Naive thymus-derived CD8-positive, alpha-beta T cell (primary cell): ENCODE measurements around the gene SALL3. TPM values are rescaled to one million over a fixed set of nuclear protein-coding genes. Genes with fewer than 3 reads are reported as not detected.

Source experiments
- ATAC-seq, 2 donors: fragments of 150-1000 bp; cut with Tn5 transposase in 1 of 2; sonication (Bioruptor Pico), chemical (Tn5 transposase) in 1 of 2; 1 replicate in 1 of 2; 2 replicates in 1 of 2; pipeline ENCODE4 v1.10.0; 2021; ENCODE audit warnings: mild to moderate bottlenecking in 2 of 2, moderate library complexity in 2 of 2
- POLR2A ChIA-PET: fragments of 350-600 bp; sonication (Branson Sonifier 250); formaldehyde crosslinking; loops from one replicate; lab custom pipeline; 2021; ENCODE audit warnings: antibody characterized with exemption; lab: Charles Lee
- DNase-seq, 10 donors: peaks; one replicate each; pipeline versions ENCODE4 v3.0.0 to v3.0.0-alpha.2; 2020 to 2022
- H3K27ac Mint-ChIP-seq, 10 donors: one replicate each; pipeline ENCODE4 v1.8.0; 2020 to 2022; ENCODE audit warnings: mild to moderate bottlenecking in 10 of 10, mixed read lengths in 10 of 10, moderate library complexity in 4 of 10, inconsistent platforms in 1 of 10
- H3K27me3 Mint-ChIP-seq, 5 donors: one replicate each; pipeline ENCODE4 v1.8.0; 2021 to 2022; ENCODE audit warnings: mixed read lengths in 5 of 5
- H3K36me3 Mint-ChIP-seq, 3 donors: one replicate each; pipeline ENCODE4 v1.8.0; 2020 to 2022; ENCODE audit warnings: mixed read lengths in 3 of 3, mild to moderate bottlenecking in 2 of 3, inconsistent platforms in 1 of 3
- H3K4me1 Mint-ChIP-seq, 4 donors: one replicate each; pipeline ENCODE4 v1.8.0; 2021 to 2022; ENCODE audit warnings: mixed read lengths in 4 of 4
- H3K4me3 Mint-ChIP-seq, 10 donors: one replicate each; pipeline ENCODE4 v1.8.0; 2020 to 2022; ENCODE audit warnings: mild to moderate bottlenecking in 10 of 10, mixed read lengths in 10 of 10, moderate library complexity in 6 of 10, inconsistent platforms in 1 of 10
- H3K9me3 Mint-ChIP-seq, 9 donors: one replicate each; pipeline ENCODE4 v1.8.0; 2020 to 2022; ENCODE audit warnings: mixed read lengths in 9 of 9, mild to moderate bottlenecking in 3 of 9, inconsistent platforms in 1 of 9, moderate library complexity in 1 of 9
- polyA plus RNA-seq, 3 donors: library from polyadenylated mRNA; unstranded; fragments of 300-500 nt; fragmentation: Illumina TruSeq; gene quantifications; one replicate each; pipeline ENCODE4 v1.2.3, GENCODE V29; 2021
- total RNA-seq, 8 experiments: library from RNA in 2 of 8; stranded (reverse) in 2 of 8; gene quantifications; one replicate each; pipeline ENCODE4 v1.2.3 and lab custom pipeline; 2021 to 2026

The SALL3 gene
- total and polyA plus RNA-seq, 5 experiments from 2014 or later = not detected

DNA sequence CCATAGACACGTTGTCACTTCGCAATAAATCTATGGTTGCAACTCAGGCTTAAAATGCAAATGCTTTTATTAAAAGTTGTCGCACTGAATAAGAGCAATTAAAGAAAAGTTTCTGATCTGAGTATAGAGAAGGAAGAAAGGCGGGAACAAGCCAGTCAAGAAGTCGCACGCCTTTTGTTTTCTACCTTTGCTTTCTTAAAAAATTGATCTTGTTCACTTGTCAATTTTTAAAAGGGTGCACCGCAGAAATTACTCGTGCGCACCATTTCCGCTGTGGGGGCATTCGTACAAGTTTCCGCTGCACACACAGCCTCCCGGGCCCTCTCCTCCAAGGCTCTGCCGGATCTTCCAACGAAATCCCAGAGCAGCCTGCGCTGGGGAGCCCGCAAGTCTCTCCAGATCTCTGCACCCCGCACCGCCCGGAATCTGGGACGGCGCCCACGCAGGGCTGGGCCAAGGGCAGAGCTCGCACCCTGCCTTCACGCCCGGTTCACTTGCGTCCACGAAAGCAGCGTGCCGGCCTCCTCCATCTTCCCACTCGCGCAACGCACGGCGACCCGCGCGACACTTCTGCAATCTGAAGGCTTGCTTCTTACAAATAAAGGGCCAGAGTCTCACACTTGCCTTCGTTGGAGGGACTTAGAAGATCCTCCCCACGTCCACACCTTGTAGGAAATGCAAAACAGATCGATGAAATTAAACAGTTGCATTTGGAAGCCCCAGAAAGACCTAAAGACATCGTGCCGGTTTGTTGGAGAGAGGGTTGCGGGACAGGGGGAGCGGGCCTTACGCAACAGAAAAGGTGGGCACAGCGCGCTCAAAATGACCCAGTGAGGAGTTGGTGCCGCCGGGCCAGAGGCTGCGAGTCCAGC lies 2.6 kb upstream of the SALL3 start:
- Mint-ChIP-seq H3K36me3 (peaks cover 0 to 6% (median 0%) of the 10 kb centered on the region in 3 donors), H3K4me3 (peak overlapping the region in 9 of 10 donors; percentile 11 to 69 (median 46)), H3K27ac (peak overlapping the region in 1 of 10 donors; percentile 18), H3K9me3 (peaks cover 0 to 4% (median 0%) of the 10 kb centered on the region in 9 donors), H3K27me3 (peaks cover 34 to 62% (median 52%) of the 10 kb centered on the region in 5 donors), H3K4me1 (peaks cover 12 to 30% (median 21%) of the 10 kb centered on the region in 4 donors)
- POLR2A ChIA-PET = no interaction called here
- DNase-seq = no peak
- no peak for ATAC-seq

GRCh38 chr18:78977637-78978348 lies 1.8 kb upstream of the SALL3 start:
- peaks cover 11 to 24% (median 20%) of the 10 kb centered on the region in 4 donors for H3K4me1 Mint-ChIP-seq
- POLR2A ChIA-PET = no interaction called here
- ATAC-seq = no peak
- no peak overlapping the region for H3K27ac Mint-ChIP-seq
- H3K9me3 Mint-ChIP-seq = peaks cover 0 to 4% (median 0%) of the 10 kb centered on the region in 9 donors
- peak overlapping the region in 8 of 10 donors; percentile 28 to 69 (median 52) for H3K4me3 Mint-ChIP-seq
- peaks cover 26 to 62% (median 53%) of the 10 kb centered on the region in 5 donors for H3K27me3 Mint-ChIP-seq
- no peak for DNase-seq
- peaks cover 0 to 6% (median 0%) of the 10 kb centered on the region in 3 donors for H3K36me3 Mint-ChIP-seq

GRCh38 chr18:78978349-78979055 lies 1.1 kb upstream of the SALL3 start:
- H3K9me3 Mint-ChIP-seq = peaks cover 0 to 4% (median 0%) of the 10 kb centered on the region in 9 donors
- H3K4me1 Mint-ChIP-seq = peaks cover 9 to 21% (median 19%) of the 10 kb centered on the region in 4 donors
- H3K27ac Mint-ChIP-seq = no peak overlapping the region
- H3K27me3 Mint-ChIP-seq = peaks cover 27 to 66% (median 53%) of the 10 kb centered on the region in 5 donors
- POLR2A ChIA-PET = no interaction called here
- H3K4me3 Mint-ChIP-seq = peak overlapping the region in 7 of 10 donors; percentile 42 to 69 (median 48)
- no peak for DNase-seq
- peaks cover 0 to 6% (median 0%) of the 10 kb centered on the region in 3 donors for H3K36me3 Mint-ChIP-seq
- ATAC-seq = no peak

DNA sequence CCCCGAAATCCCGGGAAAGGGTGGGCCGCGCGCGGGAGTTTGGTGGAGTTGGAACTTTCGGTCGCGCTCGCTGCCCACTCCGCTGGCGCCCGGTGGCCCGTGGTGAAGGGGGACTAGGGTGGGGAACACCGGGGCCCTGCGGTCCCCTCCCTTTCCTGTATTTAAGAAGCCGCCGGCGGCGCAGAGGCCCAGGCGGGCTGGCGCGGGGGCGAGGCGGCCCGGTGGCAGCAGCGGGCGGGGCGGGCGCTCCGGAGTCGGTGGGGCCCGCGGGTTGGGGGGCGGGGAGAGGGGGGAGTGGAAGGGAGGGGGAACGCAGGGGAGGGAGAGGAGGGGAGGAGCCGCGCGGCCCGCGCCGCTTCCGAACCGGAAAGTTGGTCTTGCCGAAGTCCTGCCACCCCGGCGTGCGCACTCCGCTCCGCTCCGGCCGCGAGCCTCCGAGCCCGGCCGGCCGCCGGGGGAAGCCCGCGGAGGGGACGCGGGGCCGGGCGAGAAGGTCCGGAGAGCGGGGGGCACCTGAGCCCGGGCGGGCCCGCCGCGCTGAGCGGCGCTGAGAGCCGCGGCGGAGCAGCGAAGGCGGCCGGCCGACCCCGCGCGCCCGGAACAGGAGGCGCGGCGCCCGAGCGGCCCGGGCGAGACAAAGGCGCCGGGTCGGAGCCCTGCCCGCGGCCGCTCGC lies 425 bp upstream of the SALL3 start:
- peaks cover 0 to 4% (median 0%) of the 10 kb centered on the region in 9 donors for H3K9me3 Mint-ChIP-seq
- peaks cover 0 to 6% (median 0%) of the 10 kb centered on the region in 3 donors for H3K36me3 Mint-ChIP-seq
- H3K4me3 Mint-ChIP-seq = peak overlapping the region in 1 of 10 donors; percentile 45
- H3K27ac Mint-ChIP-seq = no peak overlapping the region
- DNase-seq (no peak), ATAC-seq (no peak)
- peaks cover 9 to 21% (median 19%) of the 10 kb centered on the region in 4 donors for H3K4me1 Mint-ChIP-seq
- H3K27me3 Mint-ChIP-seq = peaks cover 29 to 71% (median 53%) of the 10 kb centered on the region in 5 donors
- POLR2A ChIA-PET = no interaction called here

DNA sequence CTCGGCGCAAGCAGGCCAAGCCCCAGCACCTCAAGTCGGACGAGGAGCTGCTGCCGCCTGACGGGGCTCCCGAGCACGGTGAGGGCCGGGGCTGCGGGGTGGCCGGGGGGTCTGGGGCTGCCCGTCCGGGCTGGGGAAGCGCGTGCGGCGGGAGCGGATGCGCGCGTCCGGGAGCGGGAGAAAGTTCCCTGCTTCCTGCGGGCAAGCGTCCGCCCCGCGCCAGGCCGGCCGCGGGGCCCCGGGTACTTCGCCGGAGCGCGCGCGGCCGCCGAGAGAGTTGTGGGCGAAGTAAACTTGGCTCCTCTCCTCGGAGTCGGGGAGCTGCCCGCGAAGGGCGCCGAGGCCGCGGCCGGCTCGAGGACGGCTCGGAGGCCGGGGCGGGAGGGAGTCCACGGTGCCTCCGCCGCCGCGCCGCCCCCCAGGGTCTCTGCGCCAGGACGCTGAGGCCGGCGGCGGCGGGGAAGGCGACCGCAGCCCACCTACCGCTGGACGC lies 707 bp downstream of the SALL3 start:
- POLR2A ChIA-PET = no interaction called here
- peaks cover 30 to 70% (median 52%) of the 10 kb centered on the region in 5 donors for H3K27me3 Mint-ChIP-seq

DNA sequence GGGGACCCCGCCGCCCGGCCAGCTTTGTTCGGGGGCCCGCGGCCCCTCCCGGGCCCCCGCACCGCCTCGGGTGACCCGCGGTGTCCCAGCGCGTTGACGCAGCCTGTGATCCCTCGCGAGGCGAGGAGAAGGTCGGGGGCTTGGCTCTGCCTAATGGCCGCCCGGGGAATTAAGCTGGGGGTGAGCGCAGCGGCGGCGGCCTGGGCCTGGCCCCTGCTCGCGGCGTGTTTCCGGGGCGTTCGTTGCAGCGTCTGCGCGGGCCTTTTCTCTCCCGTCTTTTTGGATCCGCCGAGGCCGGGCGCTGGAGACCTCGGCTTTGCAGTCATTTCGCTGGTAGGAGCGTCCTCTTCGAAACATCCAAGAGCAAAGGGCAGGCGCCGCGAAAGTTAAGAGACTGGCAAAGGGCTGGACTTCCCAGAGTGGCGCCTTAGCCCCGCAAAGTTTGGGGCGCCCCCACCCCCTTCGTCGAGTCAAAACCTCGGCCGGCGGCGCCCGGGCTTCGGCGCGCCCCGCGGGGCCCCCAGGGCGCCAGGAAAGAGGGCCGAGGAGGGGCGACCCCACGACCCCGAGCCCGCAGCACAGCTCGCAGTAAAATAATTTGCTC lies 1.3 kb downstream of the SALL3 start:
- POLR2A ChIA-PET = no interaction called here
- DNase-seq (no peak), ATAC-seq (no peak)
- Mint-ChIP-seq H3K36me3 (peaks cover 0 to 6% (median 0%) of the 10 kb centered on the region in 3 donors), H3K27me3 (peaks cover 36 to 70% (median 52%) of the 10 kb centered on the region in 5 donors), H3K9me3 (peaks cover 0 to 4% (median 0%) of the 10 kb centered on the region in 9 donors), H3K4me3 (peak overlapping the region in 8 of 10 donors; percentile 11 to 73 (median 46)), H3K4me1 (peaks cover 10 to 26% (median 19%) of the 10 kb centered on the region in 4 donors), H3K27ac (peak overlapping the region in 1 of 10 donors; percentile 5)

More for the DNA sequence above, 707 bp downstream of the SALL3 start:
- DNase-seq = no peak
- no peak for ATAC-seq
- Mint-ChIP-seq H3K36me3 (peaks cover 0 to 6% (median 0%) of the 10 kb centered on the region in 3 donors), H3K9me3 (peaks cover 0 to 4% (median 0%) of the 10 kb centered on the region in 9 donors), H3K27ac (no peak overlapping the region), H3K4me1 (peaks cover 8 to 26% (median 17%) of the 10 kb centered on the region in 4 donors), H3K4me3 (no peak overlapping the region)

GRCh38 chr18:78981394-78981831 lies 1.8 kb downstream of the SALL3 start:
- H3K4me3 Mint-ChIP-seq = peak overlapping the region; percentile 33 to 73 (median 55)
- POLR2A ChIA-PET = no interaction called here
- peaks cover 40 to 70% (median 54%) of the 10 kb centered on the region in 5 donors for H3K27me3 Mint-ChIP-seq
- peaks cover 0 to 6% (median 0%) of the 10 kb centered on the region in 3 donors for H3K36me3 Mint-ChIP-seq
- DNase-seq (no peak), ATAC-seq (no peak)
- peak overlapping the region in 1 of 10 donors; percentile 5 for H3K27ac Mint-ChIP-seq
- peaks cover 0 to 4% (median 0%) of the 10 kb centered on the region in 9 donors for H3K9me3 Mint-ChIP-seq
- H3K4me1 Mint-ChIP-seq = peaks cover 12 to 29% (median 21%) of the 10 kb centered on the region in 4 donors

- DNase-seq = no peak
- Mint-ChIP-seq H3K27me3 (peaks cover 35 to 70% (median 50%) of the 10 kb centered on the region in 5 donors), H3K4me3 (peak overlapping the region in 2 of 10 donors; percentile 10 to 56), H3K4me1 (peaks cover 11 to 25% (median 19%) of the 10 kb centered on the region in 4 donors), H3K36me3 (peaks cover 0 to 6% (median 0%) of the 10 kb centered on the region in 3 donors), H3K9me3 (peaks cover 0 to 4% (median 0%) of the 10 kb centered on the region in 9 donors), H3K27ac (no peak overlapping the region)
- POLR2A ChIA-PET = no interaction called here
- no peak for ATAC-seq
Observed at GRCh38 chr18:78981989-78982620, 2.5 kb downstream of the SALL3 start.

GRCh38 chr18:78983512-78983911 lies 3.9 kb downstream of the SALL3 start:
- Mint-ChIP-seq H3K9me3 (peaks cover 0 to 4% (median 0%) of the 10 kb centered on the region in 9 donors), H3K27ac (no peak overlapping the region), H3K27me3 (peaks cover 26 to 69% (median 48%) of the 10 kb centered on the region in 5 donors), H3K4me1 (peaks cover 8 to 17% (median 12%) of the 10 kb centered on the region in 4 donors), H3K4me3 (no peak overlapping the region), H3K36me3 (no peaks in the 10 kb centered on the region)
- DNase-seq (no peak), ATAC-seq (no peak)
- POLR2A ChIA-PET = no interaction called here

GRCh38 chr18:78984941-78985784 lies 5.5 kb downstream of the SALL3 start:
- POLR2A ChIA-PET = no interaction called here
- Mint-ChIP-seq H3K27ac (no peak overlapping the region), H3K36me3 (no peaks in the 10 kb centered on the region), H3K9me3 (peaks cover 0 to 4% (median 0%) of the 10 kb centered on the region in 9 donors), H3K4me1 (peaks cover 7 to 17% (median 12%) of the 10 kb centered on the region in 4 donors), H3K27me3 (peaks cover 26 to 73% (median 46%) of the 10 kb centered on the region in 5 donors), H3K4me3 (no peak overlapping the region)
- peak in 2 of 10 donors; percentile 3 to 22 for DNase-seq
- ATAC-seq = peak; percentile 35 to 36
